Mucosa of descending colon (tissue), 3 donors: ENCODE results near the gene EMID1. TPM values are rescaled to one million over a fixed set of nuclear protein-coding genes. Genes with fewer than 3 reads are reported as not detected.
"Not testable (repeated sequence)": the region's sequence is repeated elsewhere in the genome, so short reads cannot be mapped to it uniquely, and the experiment has no call there.

Experiments
- ATAC-seq: fragments of 200-7000 bp; cut with Tn5 transposase; one replicate; pipeline ENCODE4 v1.9.1; 2020; ENCODE audit warnings: mild to moderate bottlenecking, moderate library complexity
- DNase-seq, 3 donors: peaks; one replicate each; pipeline ENCODE4 v3.0.0-alpha.2; 2020
- H3K36me3 ChIP-seq: fragments of 200-600 bp; one replicate; pipeline ENCODE4 v1.8.0; 2021; ENCODE audit warnings: low read depth, mild to moderate bottlenecking
- H3K4me1 ChIP-seq: fragments of 200-600 bp; one replicate; pipeline ENCODE4 v1.8.0; 2021; ENCODE audit warnings: low read depth, mild to moderate bottlenecking
- H3K4me3 ChIP-seq: fragments of 200-600 bp; one replicate; pipeline ENCODE4 v1.8.0; 2021; ENCODE audit warnings: mild to moderate bottlenecking
- H3K9me3 ChIP-seq: fragments of 200-600 bp; one replicate; pipeline ENCODE4 v1.8.0; 2021; ENCODE audit warnings: mild to moderate bottlenecking
- intact Hi-C, 2 donors: fragments of 100-400 bp; cut with DNase I in 1 of 2; cut with micrococcal nuclease in 1 of 2; formaldehyde crosslinking; loops; one replicate each; pipeline versions ENCODE4 v1.11.0 to v1.11.1; 2022; cut with DNase I, micrococcal nuclease
- total RNA-seq, 3 donors: library from RNA; stranded (reverse); fragmentation: NEBNext Ultra II Directional in 2 of 3; extraction: Animal tissue kit (Norgen Biotek cat#: 25700) in 2 of 3; gene quantifications; one replicate each; pipeline versions ENCODE4 v1.2.1 to v1.2.4, GENCODE V29; 2021 to 2023
- TF ChIP-seq, protein P1 (sequence below): fragments of 200-600 bp; IDR thresholded peaks from one replicate; pipeline ENCODE4 v1.8.0; 2022; ENCODE audit warnings: antibody characterized with exemption, mild to moderate bottlenecking
- donor health status: DM: no; HTN: no; CAD: no; lungs with moderate emphysema.
- donor health status: DM: no; HTN: no; CAD: no.
- donor health status: DM: no; HTN: yes; CAD: no.

The EMID1 gene
- total RNA-seq, 3 donors from 2014 or later = 1.6 to 4.3 (median 3.0) TPM

DNA sequence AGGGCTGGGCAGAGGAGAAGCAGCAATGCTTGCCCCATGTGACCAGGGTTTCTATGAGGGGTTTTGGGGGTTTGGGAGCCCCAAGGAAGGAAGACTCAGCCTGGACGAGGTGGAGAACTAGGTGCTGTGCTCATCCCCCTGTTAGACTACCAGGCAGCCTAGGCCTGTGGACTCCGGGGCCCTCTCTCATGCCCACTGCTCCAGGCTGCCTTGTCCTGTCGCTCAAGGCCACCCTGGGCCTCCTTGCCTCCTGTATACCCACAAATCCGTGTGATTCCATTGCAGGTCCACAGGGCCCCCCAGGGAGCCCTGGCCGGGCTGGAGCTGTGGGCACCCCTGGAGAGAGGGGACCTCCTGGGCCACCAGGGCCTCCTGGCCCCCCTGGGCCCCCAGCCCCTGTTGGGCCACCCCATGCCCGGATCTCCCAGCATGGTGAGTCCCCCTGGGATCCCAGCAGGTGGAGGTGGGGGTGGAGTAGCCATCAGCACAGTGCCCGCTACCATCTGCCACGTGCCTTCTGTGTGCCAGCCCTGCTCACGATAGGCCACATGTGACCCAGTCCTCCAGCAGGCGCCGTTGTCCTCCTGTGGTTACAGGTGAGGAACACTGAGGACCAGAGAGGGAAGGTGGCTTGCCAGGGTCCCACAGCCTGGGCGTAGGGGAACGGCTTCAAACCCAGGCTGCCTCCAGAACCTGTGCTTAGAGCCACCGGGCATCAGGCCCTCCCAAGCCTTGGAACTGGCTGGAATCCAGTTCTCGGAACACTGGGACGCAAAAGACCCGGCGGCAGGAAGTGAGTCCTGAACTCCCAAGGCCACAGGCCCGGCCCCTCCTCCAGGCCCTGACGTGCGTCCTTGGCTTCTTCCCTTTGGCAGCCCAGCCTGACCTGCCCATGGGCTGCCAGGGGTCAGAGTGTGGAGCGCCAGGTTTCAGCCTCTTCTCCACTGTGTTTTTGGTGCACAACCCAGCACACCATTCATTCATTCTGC is 26.6 kb downstream of the EMID1 start:
- Histone ChIP-seq H3K4me3 (no peak overlapping the region), H3K4me1 (no peaks in the 10 kb centered on the region), H3K9me3 (no peaks in the 10 kb centered on the region), H3K36me3 (no peaks in the 10 kb centered on the region)
- TF ChIP-seq, protein P1, sequence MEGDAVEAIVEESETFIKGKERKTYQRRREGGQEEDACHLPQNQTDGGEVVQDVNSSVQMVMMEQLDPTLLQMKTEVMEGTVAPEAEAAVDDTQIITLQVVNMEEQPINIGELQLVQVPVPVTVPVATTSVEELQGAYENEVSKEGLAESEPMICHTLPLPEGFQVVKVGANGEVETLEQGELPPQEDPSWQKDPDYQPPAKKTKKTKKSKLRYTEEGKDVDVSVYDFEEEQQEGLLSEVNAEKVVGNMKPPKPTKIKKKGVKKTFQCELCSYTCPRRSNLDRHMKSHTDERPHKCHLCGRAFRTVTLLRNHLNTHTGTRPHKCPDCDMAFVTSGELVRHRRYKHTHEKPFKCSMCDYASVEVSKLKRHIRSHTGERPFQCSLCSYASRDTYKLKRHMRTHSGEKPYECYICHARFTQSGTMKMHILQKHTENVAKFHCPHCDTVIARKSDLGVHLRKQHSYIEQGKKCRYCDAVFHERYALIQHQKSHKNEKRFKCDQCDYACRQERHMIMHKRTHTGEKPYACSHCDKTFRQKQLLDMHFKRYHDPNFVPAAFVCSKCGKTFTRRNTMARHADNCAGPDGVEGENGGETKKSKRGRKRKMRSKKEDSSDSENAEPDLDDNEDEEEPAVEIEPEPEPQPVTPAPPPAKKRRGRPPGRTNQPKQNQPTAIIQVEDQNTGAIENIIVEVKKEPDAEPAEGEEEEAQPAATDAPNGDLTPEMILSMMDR = no peak
- no peak for ATAC-seq
- no peak for DNase-seq
- intact Hi-C loops = no loop called here

DNA sequence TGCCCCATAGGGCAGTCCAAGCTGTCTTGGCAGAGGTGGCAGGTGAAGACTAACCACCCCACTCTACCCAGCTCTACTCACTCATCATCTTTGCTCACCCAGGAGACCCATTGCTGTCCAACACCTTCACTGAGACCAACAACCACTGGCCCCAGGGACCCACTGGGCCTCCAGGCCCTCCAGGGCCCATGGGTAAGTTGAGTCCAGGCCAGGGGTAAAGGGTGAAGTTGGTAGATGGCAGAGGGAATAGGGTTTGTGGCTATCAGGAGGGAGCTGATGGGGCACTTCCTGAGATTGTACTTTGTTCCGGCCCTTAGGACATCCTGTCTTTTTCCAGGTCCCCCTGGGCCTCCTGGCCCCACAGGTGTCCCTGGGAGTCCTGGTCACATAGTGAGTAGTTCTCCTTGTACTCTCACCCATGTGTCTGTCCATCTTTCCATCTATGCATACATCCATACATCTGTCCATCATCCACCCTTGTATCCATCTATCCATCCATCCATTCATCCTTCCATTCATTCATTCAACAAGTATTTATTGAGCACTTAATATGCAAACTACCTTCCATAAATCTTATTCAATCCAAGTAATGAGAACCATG is 27.7 kb downstream of the EMID1 start:
- DNase-seq = no peak
- ATAC-seq = no peak
- TF ChIP-seq, protein P1 = no peak
- H3K4me3 ChIP-seq = no peak overlapping the region
- H3K9me3 ChIP-seq = no peaks in the 10 kb centered on the region
- H3K4me1 ChIP-seq = no peaks in the 10 kb centered on the region
- intact Hi-C loops = no loop called here
- no peaks in the 10 kb centered on the region for H3K36me3 ChIP-seq

DNA sequence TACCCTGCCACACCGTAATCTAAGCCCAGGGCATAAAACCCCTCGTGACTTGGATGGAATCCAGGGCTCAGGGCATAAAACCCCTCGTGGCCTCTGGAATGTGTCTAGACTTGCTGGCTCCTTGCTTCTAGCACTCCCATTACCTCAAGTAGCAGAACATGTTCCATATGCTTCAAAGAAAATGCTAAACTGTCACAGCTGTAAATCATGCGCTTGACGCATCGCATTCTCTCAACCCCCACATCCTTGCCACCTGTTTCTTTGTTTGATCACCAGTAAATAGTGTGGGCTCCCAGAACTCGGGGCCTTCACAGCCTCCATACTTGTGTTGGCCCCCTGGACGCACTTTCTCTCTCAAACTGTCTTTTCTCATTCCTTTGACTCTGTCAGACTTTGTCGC is 34.8 kb downstream of the EMID1 start:
- not testable (repeated sequence) for H3K4me1 ChIP-seq, H3K9me3 ChIP-seq, DNase-seq, ATAC-seq, H3K4me3 ChIP-seq, H3K36me3 ChIP-seq
- intact Hi-C loops = loop anchor here in 1 of 2 donors (10.0 kb wide), 1 partner anchor 386 kb away; no protein-coding TSS in a partner anchor

DNA sequence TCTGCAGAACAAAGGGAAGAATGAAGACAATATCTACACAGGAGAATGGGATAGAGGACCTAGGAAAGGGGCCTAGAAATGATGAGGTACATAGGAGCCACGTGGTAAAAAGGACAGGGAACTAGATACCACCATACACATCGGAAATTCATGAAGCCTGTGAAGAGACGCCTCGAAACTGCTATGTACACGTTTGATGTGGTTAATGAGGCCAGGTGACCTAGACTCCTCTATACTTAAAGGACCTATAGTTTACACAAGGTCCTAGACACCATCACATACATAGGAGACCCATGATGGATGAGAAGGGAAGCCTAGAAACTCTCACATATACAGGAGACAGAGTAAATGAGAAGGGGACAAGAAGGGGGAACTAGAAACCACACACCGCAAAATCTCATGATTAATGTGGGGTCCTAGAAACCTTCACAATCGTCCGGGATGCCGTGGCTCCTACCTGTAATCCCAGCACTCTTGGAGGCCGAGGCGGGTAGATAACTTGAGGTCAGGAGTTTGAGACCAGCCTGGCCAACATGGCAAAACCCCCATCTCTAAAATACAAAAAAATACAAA is 38.3 kb downstream of the EMID1 start:
- ATAC-seq (no peak), DNase-seq (no peak)
- Histone ChIP-seq H3K36me3 (no peaks in the 10 kb centered on the region), H3K9me3 (peaks cover 7% of the 10 kb centered on the region), H3K4me1 (no peaks in the 10 kb centered on the region), H3K4me3 (no peak overlapping the region)
- intact Hi-C loops = loop anchor here in 1 of 2 donors (10.0 kb wide), 1 partner anchor 389 kb away; no protein-coding TSS in a partner anchor
- TF ChIP-seq, protein P1 = no peak

DNA sequence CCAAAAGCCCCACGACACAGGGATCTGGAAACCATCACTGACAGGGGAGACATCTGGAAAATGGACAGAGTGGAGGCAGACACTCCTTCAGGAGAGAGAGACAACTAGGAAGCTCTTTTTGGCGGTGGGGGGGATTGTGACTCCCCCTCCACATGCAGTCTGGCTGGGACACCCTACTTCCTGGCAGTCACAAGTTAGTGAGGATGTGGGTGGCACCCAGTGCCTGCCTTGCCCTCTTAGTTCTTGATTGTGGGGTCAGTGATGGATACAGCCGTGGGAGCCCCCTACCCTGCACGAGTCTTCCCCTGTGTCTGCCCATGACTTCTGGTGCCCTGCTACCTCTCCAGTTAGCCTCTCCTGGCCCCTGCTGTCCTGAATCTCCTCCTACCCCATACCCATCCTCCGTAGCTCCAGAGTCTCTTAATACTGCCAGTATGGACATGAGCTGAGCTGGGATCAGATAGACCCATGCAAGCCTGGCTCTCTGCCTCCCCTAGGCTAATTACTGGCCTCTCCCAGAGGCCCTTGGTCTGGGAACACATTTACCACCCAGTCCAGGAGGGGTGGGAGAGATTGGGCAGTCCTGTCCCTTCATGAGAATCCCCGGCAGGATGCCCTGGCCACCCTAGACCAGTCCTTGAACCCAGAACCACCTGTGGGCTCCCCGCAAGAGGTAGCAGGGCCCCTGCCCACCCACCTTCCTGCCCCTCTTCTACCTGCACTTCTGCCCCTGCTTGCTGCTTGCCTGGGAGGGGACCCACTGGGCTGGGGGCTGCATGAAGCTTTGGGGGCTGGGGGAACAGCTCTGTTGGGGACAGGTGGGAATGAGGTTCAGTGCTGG is 39.3 kb downstream of the EMID1 start:
- DNase-seq = no peak
- peak; percentile 16 for ATAC-seq
- Histone ChIP-seq H3K4me3 (no peak overlapping the region), H3K9me3 (peaks cover 7% of the 10 kb centered on the region), H3K4me1 (no peaks in the 10 kb centered on the region), H3K36me3 (no peaks in the 10 kb centered on the region)
- TF ChIP-seq, protein P1 = no peak
- intact Hi-C loops = loop anchor here in 1 of 2 donors (10.0 kb wide), 1 partner anchor 390 kb away; no protein-coding TSS in a partner anchor
